Middle frontal gyrus (tissue), 1 donor: ENCODE measurements around the gene GCC1.

Experiments
- DNase-seq: peaks from one replicate; pipeline ENCODE4 v3.0.0-alpha.2; 2015; ENCODE audit warnings: low spot score; ENCODE audit errors: extremely low spot score

GCC1 gene

GRCh38 chr7:127585044-127585953, at the start of gene GCC1:
TSS of gene GCC1 (minus strand) at chr7:127585596. CDS start at chr7:127585182, 414 bp downstream.
- peak; percentile 90 for DNase-seq

- no peak for DNase-seq
Measured at GRCh38 chr7:127632276-127632910, 47.0 kb upstream of the GCC1 start.

GRCh38 chr7:127629268-127629854, 44.0 kb upstream of the GCC1 start:
- DNase-seq = no peak

- no peak for DNase-seq
Measured at GRCh38 chr7:127628445-127628844, 43.0 kb upstream of the GCC1 start.

GRCh38 chr7:127625331-127625730, 39.9 kb upstream of the GCC1 start:
- DNase-seq = no peak

- no peak for DNase-seq
Measured at GRCh38 chr7:127620406-127621233, 35.2 kb upstream of the GCC1 start.

- no peak for DNase-seq
Measured at GRCh38 chr7:127619681-127620405, 34.4 kb upstream of the GCC1 start.

- DNase-seq = no peak
Measured at GRCh38 chr7:127618775-127619174, 33.4 kb upstream of the GCC1 start.

GRCh38 chr7:127618042-127618441, 32.6 kb upstream of the GCC1 start, which contains the start of gene PAX4:
TSS of gene PAX4 (minus strand) at chr7:127618142. CDS start at chr7:127615928, 2,214 bp downstream.
- no peak for DNase-seq

GRCh38 chr7:127616724-127617123, 31.3 kb upstream of the GCC1 start:
- no peak for DNase-seq

- no peak for DNase-seq
Measured at GRCh38 chr7:127612263-127612662, 26.9 kb upstream of the GCC1 start.

GRCh38 chr7:127609297-127609696, 23.9 kb upstream of the GCC1 start:
- DNase-seq = no peak

GRCh38 chr7:127608446-127608845, 23.1 kb upstream of the GCC1 start:
- no peak for DNase-seq

- DNase-seq = no peak
Measured at GRCh38 chr7:127600885-127601284, 15.5 kb upstream of the GCC1 start.

GRCh38 chr7:127598318-127598717, 12.9 kb upstream of the GCC1 start:
- no peak for DNase-seq

GRCh38 chr7:127595737-127596136, 10.3 kb upstream of the GCC1 start:
- no peak for DNase-seq

- DNase-seq = no peak
Measured at GRCh38 chr7:127594490-127594889, 9.1 kb upstream of the GCC1 start.

- no peak for DNase-seq
Measured at GRCh38 chr7:127592550-127592949, 7.2 kb upstream of the GCC1 start.

- DNase-seq = no peak
Measured at GRCh38 chr7:127591591-127591990, 6.2 kb upstream of the GCC1 start.

GRCh38 chr7:127591189-127591588, 5.8 kb upstream of the GCC1 start:
- DNase-seq = no peak

GRCh38 chr7:127589896-127590295, 4.5 kb upstream of the GCC1 start:
- DNase-seq = no peak
